ELR (cell line): ENCODE results near the gene KCNAB2.
"Not testable (repeated sequence)": the region's sequence is repeated elsewhere in the genome, so short reads cannot be mapped to it uniquely, and the experiment has no call there.

Experiments used
- DNase-seq: peaks from one replicate; pipeline ENCODE4 v3.0.0-alpha.2; 2015; ENCODE audit warnings: low read depth

KCNAB2 gene

DNA sequence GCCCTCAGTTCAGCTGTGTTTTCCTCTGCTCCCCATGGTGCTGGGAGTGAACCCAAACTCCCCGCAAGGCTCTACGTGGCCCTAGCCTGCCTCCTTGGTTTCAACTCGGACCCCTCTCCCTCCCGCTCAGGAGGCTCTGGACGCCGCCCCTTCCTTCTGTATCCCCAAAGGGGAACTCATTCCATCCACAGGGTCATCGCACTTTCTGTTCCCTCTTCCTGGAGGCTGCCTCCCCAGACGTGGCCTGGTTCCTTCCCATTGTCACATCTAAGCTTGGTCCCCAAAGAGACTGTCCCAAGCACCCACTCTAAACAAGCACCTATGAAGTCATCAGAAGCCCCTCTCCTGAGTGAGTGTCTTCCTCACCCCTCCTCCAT, 10.9 kb downstream of the KCNAB2 start:
- no peak for DNase-seq

DNA sequence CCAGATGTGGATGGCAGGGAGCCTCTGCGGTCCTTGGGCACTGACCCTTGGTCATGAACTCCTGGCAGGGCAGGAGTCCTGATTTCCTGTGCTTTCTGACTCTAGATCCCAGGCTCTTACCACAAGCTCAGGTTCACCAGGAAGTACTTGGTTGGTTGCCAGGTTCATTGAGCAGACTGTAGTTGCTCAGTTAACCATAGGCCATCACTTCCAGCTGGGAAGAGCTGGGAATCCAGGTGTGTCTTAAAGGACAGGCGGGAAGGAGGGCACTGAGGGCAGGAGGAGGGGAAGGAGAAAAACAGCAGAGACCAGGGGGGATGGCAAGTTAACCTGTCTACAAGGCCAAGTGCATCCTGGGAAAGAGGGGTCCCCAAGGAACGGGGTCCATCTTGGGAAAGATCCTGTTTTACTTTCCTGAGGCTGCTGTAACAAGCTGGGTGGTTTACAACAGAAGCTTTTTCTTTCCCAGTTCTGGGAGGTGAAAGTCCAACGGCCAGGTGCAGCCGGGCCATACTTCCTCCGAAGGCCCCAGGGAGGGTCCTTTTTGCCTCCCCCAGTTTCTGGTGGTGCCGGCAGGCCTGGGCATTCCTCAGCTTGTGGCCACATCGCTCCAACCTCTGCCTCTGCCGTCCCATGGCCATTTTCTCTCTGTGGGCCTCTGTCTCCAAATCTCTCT, 11.6 kb downstream of the KCNAB2 start:
- DNase-seq, result no peak

DNA sequence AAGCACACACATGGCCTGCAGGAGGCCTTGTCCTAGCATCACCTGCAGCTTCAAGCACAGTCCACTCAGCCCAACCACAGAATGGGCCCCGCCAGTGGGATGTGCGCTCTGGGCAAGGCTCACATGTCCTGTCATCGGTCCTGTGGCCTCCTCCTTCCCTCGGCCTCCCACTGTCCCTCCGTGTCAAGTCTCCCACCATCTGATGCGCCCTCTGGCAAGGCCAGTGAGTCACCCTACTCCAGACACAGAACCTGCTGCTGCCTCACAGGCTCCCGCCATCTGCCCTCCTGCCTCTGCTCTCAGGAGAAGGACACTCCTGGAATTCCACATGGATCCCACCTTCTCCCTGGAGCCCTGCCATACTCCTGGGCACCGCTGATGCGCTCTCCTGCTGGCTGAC, 14.2 kb downstream of the KCNAB2 start:
- DNase-seq, result peak; percentile 61

DNA sequence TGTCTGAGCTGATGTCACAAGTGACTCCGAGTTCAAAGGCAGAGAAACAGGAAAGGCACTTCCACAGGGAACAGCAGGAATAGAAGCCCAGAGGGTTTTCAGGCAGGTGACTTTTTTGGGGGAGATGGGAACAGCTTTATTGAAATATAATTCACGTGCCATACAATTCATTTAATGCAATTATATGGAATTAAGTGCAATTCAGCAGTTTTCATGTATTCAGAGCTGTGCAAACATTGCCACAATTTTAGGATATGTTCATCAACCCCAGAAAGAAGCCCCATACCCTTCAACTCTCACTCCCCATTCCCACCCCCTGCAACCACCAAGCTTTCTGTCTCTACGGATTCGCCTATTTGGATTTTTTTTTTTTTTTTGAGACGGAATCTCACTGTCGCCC, 17.0 kb downstream of the KCNAB2 start:
- DNase-seq, result no peak

DNA sequence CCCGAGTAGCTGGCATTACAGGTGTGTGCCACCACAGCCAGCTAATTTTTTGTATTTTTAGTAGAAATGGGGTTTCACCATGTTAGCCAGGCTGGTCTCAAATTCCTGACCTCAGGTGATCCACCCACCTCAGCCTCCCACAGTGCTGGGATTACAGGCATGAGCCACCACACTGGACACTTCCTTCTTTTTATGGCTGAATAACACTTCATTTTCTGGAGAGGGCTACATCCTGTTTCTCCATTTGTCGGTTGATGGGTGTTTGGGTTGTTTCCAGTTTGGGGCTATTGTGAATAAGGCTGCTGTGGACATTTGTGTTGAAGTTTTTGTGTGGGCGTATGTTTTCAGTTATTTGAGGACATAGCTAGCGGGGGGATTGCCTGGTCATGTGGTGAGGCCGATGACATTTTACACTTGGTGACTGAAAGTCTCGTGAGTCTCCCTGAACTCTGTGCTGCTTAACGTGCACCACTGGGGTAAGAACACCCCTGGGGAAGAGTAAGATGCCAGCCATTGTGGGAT, 17.9 kb downstream of the KCNAB2 start:
- DNase-seq, result not testable (repeated sequence)

DNA sequence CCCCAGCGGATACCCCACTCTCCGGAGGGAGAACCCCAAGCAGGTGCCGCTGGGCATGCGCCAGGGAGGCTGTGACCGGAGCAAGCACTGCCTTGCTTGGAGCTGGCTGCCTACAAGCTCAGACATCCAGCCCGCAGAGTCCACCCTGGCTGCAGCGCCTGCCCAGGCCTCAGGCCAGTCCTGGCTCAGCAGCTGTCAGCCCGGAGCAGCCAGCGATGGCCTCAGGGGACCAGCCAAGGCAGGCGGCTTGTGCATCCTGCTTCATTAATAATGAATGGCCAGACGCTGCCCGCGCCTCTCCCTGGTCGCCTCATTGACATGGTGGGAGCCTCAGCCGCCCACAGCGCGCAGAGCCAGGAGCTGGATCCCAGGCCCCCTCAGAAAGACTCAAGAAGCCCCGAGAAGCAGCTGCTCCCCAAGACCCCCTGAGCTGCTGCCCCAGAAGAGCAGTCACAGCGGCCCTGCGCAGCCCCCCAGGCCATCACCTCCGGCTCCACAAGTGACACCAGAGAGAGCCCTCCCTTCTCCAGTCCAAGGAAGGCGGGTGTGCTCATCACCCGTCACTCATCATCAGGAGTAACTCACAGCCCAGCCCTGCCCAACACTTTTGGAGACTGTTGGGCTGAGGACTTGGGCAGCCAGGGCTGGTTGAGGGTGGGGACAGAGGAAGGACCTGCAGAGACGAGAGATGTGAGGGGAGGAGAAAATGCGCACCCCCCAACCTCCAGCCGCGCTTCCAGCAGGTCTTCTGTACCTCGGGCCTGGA, 19.6 kb downstream of the KCNAB2 start:
- DNase-seq, result no peak

DNA sequence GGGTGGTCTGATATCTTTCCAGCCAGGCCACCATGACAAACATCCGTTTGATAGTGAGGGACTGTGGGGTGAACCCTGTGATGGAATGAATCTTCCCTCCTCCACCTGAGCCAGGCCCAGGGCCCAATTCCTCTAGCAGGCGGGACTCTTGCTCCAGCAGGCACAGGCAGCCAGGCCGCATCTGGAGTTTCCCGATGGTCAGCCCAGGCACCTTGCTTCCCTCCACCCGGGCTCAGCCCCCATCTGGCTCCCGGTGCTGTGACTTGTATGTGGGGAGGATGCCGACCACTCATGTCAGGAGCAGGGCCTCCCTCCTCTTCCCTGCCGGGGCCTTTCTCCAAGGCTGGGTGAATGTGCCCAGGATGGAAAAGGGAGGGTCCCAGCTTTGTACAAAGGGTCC, 21.0 kb downstream of the KCNAB2 start:
- no peak for DNase-seq

- DNase-seq, result no peak
Measured at GRCh38 chr1:6068073-6068472, 22.4 kb downstream of the KCNAB2 start.

DNA sequence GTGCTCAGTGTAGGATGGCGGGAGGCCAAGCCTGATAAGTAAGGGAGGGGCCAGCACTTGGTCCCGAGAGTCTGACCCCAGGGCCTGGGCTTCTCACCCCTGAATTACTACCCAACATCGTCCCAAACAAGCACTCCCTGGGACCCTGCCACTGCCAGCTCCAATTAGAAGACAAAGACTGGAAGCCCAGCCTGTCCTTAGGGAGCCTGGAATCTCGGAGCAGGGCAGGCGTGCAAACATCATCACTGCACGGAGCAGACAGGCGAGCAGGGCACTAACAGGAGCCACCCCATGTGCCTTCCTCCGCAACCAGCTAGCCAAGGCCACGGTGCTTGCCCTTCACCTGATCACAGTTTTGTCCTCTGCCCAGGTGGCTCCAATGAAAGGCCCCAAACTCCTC, 23.2 kb downstream of the KCNAB2 start:
- DNase-seq, result no peak

DNA sequence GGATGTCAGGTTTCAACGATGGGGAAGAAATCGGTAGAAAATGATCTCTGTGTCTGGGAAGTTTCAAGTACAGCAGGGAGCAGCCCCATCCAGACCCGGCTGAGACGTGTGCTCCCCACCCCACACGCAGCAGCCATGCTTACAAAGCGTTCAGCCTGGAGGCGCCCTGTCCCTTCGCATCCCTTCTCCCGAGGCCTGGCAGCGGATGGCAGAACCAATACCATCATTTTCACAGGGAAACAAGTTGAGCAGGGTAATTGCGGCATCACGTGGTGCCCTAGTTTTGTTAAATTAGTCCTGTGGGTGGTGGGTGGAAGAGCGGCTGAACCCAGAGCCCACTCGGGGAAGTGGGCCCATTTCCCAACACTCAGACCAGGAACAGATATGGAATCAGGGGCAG, 23.9 kb downstream of the KCNAB2 start:
- no peak for DNase-seq

DNA sequence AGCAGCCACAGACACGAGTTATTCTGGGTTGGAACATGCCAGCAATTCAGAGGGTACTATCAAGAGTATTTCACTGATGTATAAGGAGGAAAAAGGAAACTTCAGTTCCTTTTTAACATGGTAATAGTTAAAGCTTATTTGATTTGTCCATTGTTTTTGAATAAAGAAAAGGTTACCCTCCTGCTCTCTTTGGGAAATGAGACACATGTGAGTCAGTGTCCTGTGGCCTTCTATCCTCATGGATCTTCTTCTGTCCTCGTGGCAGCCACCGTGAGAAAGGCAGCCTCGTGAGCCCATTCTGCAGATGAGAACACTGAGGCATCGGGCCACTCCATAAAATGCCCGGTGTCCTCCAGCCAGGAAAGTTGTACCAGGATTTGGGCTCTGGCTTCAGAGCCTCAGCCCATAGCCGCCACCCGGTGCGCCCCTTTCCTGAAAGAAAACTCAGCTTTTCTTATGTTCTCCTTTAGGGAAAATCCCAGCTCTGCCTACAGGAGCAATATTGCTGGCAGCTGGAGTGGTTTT, 24.8 kb downstream of the KCNAB2 start:
- DNase-seq, result no peak

DNA sequence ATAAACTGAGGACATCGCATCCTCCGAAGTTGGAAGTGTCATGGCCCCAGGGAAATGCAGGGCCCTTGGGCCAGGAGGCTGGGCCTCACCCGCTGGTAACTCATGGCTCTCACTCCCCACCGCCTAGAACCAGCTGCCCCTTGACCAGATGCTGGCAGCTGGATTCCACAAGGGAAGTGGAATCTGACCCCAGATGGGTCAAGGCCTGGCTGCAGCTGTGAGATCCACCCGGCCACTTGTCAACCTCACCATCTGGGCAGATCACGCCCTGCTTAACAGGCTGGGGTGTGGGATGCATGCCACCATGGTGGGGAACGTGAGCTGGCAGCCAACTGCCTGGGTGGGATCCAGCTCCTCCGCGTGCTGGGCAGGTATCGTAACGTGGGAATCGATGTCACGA, 25.5 kb downstream of the KCNAB2 start:
- no peak for DNase-seq

- DNase-seq, result no peak
Measured at GRCh38 chr1:6072774-6073479, 27.2 kb downstream of the KCNAB2 start.

GRCh38 chr1:6073480-6074053, 27.9 kb downstream of the KCNAB2 start:
- no peak for DNase-seq

DNA sequence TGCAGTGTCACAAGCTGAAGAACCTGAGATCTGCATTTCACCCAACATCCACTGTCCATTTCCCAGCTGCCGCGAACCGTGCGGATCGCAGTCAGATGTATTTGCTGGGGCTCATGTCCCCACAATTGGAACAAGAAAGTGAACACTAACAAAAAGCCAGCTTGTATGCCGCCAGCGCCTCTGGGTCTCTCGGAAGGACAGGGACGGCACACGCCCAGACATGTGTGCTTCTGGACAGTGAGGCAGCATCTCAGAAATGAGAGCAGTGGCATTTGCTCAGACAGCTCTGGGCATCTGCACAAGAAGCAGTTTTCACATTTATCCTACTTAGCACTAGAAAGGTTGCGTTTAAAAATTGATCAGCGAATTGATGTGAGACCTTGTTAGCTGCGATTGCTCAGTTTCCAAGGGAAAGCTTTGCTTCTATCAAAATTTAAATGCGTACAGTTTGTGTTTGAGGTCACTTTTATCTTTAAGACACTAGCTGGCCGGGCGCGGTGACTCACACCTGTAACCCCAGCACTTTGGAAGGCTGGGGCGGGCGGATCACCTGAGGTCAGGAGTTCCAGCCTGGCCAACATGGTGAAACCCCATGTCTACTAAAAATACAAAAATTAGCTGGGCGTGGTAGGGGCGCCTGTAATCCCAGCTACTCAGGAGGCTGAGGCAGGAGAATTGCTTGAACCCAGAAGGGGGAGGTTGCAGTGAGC, 28.7 kb downstream of the KCNAB2 start:
- no peak for DNase-seq

GRCh38 chr1:6075748-6076147, 30.1 kb downstream of the KCNAB2 start:
- DNase-seq, result peak; percentile 49

- not testable (repeated sequence) for DNase-seq
Measured at GRCh38 chr1:6077061-6077460, 31.4 kb downstream of the KCNAB2 start.

DNA sequence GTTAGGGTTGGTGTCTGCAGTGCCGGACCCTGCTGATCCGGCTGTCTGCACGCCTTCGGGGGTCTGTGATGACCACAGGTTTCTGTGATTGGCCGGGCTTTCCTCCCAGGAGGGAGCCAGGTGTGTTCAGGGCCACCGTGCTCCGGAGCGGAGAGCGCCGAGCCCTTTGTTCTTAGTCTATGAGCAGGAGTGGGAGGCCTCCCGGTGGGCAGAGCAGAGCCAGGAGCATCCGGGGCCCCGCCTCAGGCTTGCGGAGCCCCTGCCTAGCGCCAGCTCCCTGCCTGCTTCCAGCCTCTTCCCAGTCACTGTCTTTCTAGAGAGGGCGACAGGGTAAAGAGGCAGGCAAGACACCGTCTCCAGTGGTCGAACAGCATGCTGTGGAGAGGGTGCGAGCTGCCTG, 31.8 kb downstream of the KCNAB2 start:
- no peak for DNase-seq

DNA sequence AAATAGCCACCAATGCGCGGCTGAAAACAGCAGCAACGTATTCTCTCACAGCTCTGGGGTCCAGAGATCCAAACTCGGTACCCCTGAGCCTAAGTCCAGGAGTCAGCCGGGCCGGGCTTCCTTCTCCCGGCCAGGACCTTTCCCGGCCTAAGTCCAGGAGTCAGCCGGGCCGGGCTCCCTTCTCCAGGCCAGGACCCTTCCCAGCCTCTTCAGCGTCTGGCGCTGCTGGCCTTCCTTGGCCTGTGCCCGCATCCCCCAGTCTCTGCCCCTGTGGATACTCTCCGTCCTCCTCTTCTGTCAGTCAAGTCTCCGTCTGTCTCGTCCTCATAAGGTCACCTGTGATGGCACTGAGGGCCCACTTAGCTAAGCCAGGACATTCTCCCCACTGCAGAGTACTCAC, 32.2 kb downstream of the KCNAB2 start:
- no peak for DNase-seq

GRCh38 chr1:6080469-6080868, 34.8 kb downstream of the KCNAB2 start:
- DNase-seq, result peak; percentile 23

DNA sequence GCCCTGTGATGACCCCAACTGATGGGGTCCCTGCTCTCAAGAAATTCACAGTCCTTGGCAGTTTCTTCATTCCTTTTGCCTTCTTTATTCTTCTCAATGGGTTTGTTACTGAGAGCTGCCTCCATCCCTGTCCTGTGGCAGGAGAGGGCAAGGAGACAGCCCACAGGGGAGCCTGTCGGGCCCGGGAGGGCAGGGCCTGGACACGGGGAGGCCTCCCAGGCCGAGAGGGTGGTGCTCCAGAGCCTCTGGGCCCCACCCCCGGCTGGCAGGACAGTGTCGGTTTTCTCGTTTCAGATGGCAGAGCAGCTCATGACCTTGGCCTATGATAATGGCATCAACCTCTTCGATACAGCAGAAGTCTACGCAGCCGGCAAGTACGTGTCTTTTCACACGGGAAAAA, 36.2 kb downstream of the KCNAB2 start:
- no peak for DNase-seq
